PC-9 (cell line): Measurements from ENCODE around the gene DISC1.

Experiments used
- CTCF ChIP-seq: fragments of 200-600 bp; sonication (generic); conservative IDR thresholded peaks from 2 replicates; pipeline ENCODE4 v1.6.1; 2017; ENCODE audit warnings: mixed run types, antibody characterized with exemption, mild to moderate bottlenecking, moderate library complexity
- EZH2 ChIP-seq: fragments of 200-600 bp; sonication (generic); IDR thresholded peaks from 2 replicates; pipeline ENCODE4 v1.8.0; 2017; ENCODE audit warnings: antibody characterized with exemption, low read depth

GRCh38 chr1:231991231-231991630, 364.6 kb downstream of the DISC1 start:
- TF ChIP-seq CTCF (no peak), EZH2 (no peak)
